CD4-positive, alpha-beta T cell treated with Interferon gamma for 1 hour (primary cell): Measurements from ENCODE around the gene PRL.

ENCODE experiments used
- DNase-seq: peaks from one replicate; pipeline ENCODE4 v3.0.0-alpha.2; 2020

Gene PRL

GRCh38 chr6:22294301-22294700, 2.5 kb downstream of the PRL start:
- DNase-seq = no peak

- no peak for DNase-seq
These were observed 6.8 kb downstream of the PRL start for GRCh38 chr6:22290045-22290444.

GRCh38 chr6:22288721-22289120, 8.1 kb downstream of the PRL start:
- no peak for DNase-seq

- no peak for DNase-seq
These were observed 12.2 kb downstream of the PRL start for GRCh38 chr6:22284666-22285065.

- DNase-seq = no peak
These were observed 15.3 kb downstream of the PRL start for GRCh38 chr6:22281341-22282085.

GRCh38 chr6:22279427-22279826, 17.4 kb downstream of the PRL start:
- DNase-seq = no peak

- no peak for DNase-seq
These were observed 25.8 kb downstream of the PRL start for GRCh38 chr6:22271081-22271480.

- no peak for DNase-seq
These were observed 33.1 kb downstream of the PRL start for GRCh38 chr6:22263748-22264147.

- DNase-seq = no peak
These were observed 42.0 kb downstream of the PRL start for GRCh38 chr6:22254886-22255285.

- DNase-seq = no peak
These were observed 42.7 kb downstream of the PRL start for GRCh38 chr6:22253955-22254655.

GRCh38 chr6:22251348-22251747, 45.5 kb downstream of the PRL start:
- DNase-seq = no peak

GRCh38 chr6:22250486-22250885, 46.4 kb downstream of the PRL start:
- DNase-seq = no peak

GRCh38 chr6:22249711-22250350, 47.0 kb downstream of the PRL start:
- DNase-seq = no peak

- DNase-seq = no peak
These were observed 48.1 kb downstream of the PRL start for GRCh38 chr6:22248513-22249308.

GRCh38 chr6:22247916-22248482, 48.8 kb downstream of the PRL start:
- DNase-seq = no peak

GRCh38 chr6:22240025-22240424, 56.8 kb downstream of the PRL start:
- DNase-seq = no peak

- DNase-seq = no peak
These were observed 57.4 kb downstream of the PRL start for GRCh38 chr6:22239261-22239921.

- no peak for DNase-seq
These were observed 58.0 kb downstream of the PRL start for GRCh38 chr6:22238861-22239260.

GRCh38 chr6:22237526-22237925, 59.3 kb downstream of the PRL start:
- no peak for DNase-seq
